Upper lobe of left lung (tissue), 6 donors: ENCODE data around the gene FLT3LG. TPM values are rescaled to one million over a fixed set of nuclear protein-coding genes. Genes with fewer than 3 reads are reported as not detected.

Experiments used
- ATAC-seq, 2 donors: fragments of 200-7000 bp; cut with Tn5 transposase; one replicate each; pipeline ENCODE4 v1.9.1; 2022; ENCODE audit warnings: mild to moderate bottlenecking in 2 of 2, moderate library complexity in 2 of 2; ENCODE audit not compliant: low FRiP score in 2 of 2
- DNase-seq, 2 donors: peaks; one replicate each; pipeline ENCODE4 v3.0.0-alpha.2; 2019 to 2020
- H3K27ac ChIP-seq, 4 donors: fragments of 200-600 bp; sonication (generic); one replicate each; pipeline ENCODE4 v1.5.1; 2016 to 2019
- H3K27me3 ChIP-seq, 4 donors: fragments of 200-600 bp; sonication (generic); one replicate each; pipeline ENCODE4 v1.5.1; 2017 to 2019
- H3K36me3 ChIP-seq, 4 donors: fragments of 200-600 bp; sonication (generic); one replicate each; pipeline ENCODE4 v1.5.1; 2016 to 2019
- H3K4me1 ChIP-seq, 4 donors: fragments of 200-600 bp; sonication (generic); one replicate each; pipeline ENCODE4 v1.5.1; 2018 to 2019
- H3K4me3 ChIP-seq, 4 donors: fragments of 200-600 bp; sonication (generic); one replicate each; pipeline ENCODE4 v1.5.1; 2017 to 2019; ENCODE audit warnings: mild to moderate bottlenecking in 2 of 4, moderate library complexity in 1 of 4
- H3K9me3 ChIP-seq, 4 donors: fragments of 200-600 bp; sonication (generic); one replicate each; pipeline ENCODE4 v1.5.1; 2018 to 2019
- CTCF ChIP-seq, 6 experiments: fragments of 450-650 bp in 4 of 6; fragments of 200-600 bp in 2 of 6; sonication (generic) in 2 of 6; IDR thresholded peaks; one replicate each; pipeline ENCODE4 v1.5.1; 2016 to 2019; ENCODE audit warnings: antibody characterized with exemption in 6 of 6
- EP300 ChIP-seq, 4 donors: sonication (generic); formaldehyde crosslinking; IDR thresholded peaks; one replicate each; pipeline ENCODE4 v1.5.1; 2017; ENCODE audit warnings: antibody characterized with exemption in 4 of 4, control low read depth in 2 of 4
- POLR2A ChIP-seq, 4 donors: fragments of 450-650 bp; IDR thresholded peaks; one replicate each; pipeline ENCODE4 v1.5.1; 2016 to 2017; ENCODE audit warnings: antibody characterized with exemption in 4 of 4, mild to moderate bottlenecking in 2 of 4
- POLR2AphosphoS5 ChIP-seq, 2 donors: sonication (generic); formaldehyde crosslinking; IDR thresholded peaks; one replicate each; pipeline ENCODE4 v1.5.1; 2017; ENCODE audit warnings: antibody characterized with exemption in 2 of 2
- WGBS, 2 donors: methylation state at CpG; one replicate each; pipeline ENCODE4 v1.1.5; 2017 to 2018; 5-methylcytosine and 5-hydroxymethylcytosine counted together
- total RNA-seq, 6 donors: library from RNA; depleted of rRNA in 4 of 6; stranded (reverse); fragments of >200 nt in 4 of 6; gene quantifications; one replicate each; pipeline versions ENCODE4 v1.1.0 to v1.2.1, GENCODE V29; 2016 to 2021
- donor health status: DM: no; HTN: no; CAD: no; lungs with moderate emphysema.
- donor health status: DM: no; HTN: yes; CAD: no; lungs with severe emphysema.

Gene FLT3LG
- total RNA-seq, 6 donors from 2014 or later = 4.3 to 19.9 (median 9.9) TPM

- no peak overlapping the region for H3K4me3 ChIP-seq
- H3K36me3 ChIP-seq = peaks cover 0 to 46% (median 14%) of the 10 kb centered on the region in 4 donors
These were observed 44.0 kb downstream of the FLT3LG start for GRCh38 chr19:49518033-49518432.

DNA sequence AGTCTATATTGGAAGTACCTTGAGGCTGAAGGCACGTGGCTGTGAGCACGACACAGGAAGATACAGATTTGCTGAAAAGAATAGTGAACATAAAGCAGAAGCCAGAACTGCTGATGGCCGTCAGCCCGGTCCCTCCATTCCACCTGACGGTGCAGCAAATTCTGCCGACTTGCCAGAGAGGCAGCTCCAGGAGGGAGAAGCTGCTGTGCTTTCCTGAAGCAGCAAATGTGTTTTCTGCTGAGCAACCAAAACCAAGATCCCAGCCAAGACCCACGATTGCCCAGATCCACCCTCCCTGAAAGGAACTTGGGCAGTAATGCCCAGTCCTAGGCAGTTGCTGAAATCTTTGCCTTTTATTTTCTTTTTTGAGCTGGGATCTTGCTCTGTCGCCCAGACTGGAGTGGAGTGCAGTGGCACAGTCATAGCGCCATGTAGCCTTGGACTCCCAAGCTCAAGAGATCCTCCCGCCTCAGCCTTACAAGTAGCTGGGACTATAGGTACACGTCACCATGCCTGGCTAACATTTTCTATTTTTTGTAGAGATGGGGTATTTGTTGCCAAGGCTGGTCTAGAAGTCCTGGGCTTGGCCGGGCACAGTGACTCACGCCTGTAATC is 46.8 kb downstream of the FLT3LG start:
- Histone ChIP-seq H3K9me3 (no peaks in the 10 kb centered on the region), H3K4me3 (no peak overlapping the region), H3K27me3 (no peaks in the 10 kb centered on the region), H3K27ac (peak overlapping the region in 1 of 4 donors; percentile 19), H3K4me1 (peaks cover 6 to 14% (median 12%) of the 10 kb centered on the region in 4 donors), H3K36me3 (peaks cover 3 to 54% (median 22%) of the 10 kb centered on the region in 4 donors)
- ATAC-seq = peak; percentile 9 to 61
- no peak for TF ChIP-seq EP300 (IDR thresholded peaks at IDR 0.05)
- TF ChIP-seq POLR2A (IDR thresholded peaks at IDR 0.05) = no peak
- TF ChIP-seq CTCF (IDR thresholded peaks at IDR 0.05) = no peak
- no peak for TF ChIP-seq POLR2AphosphoS5 (IDR thresholded peaks at IDR 0.05)
- 80 to 85% methylated on average over 13 of the region's 13 CpGs for WGBS, 2 donors
- DNase-seq = no peak

More at GRCh38 chr19:49518033-49518432, 44.0 kb downstream of the FLT3LG start:
- DNase-seq (no peak), ATAC-seq (no peak)
- Histone ChIP-seq H3K27me3 (no peaks in the 10 kb centered on the region), H3K9me3 (no peaks in the 10 kb centered on the region), H3K4me1 (peaks cover 28 to 40% (median 30%) of the 10 kb centered on the region in 4 donors), H3K27ac (no peak overlapping the region)
- 95 to 98% methylated on average over 3 of the region's 3 CpGs for WGBS, 2 donors
- TF ChIP-seq EP300 (IDR thresholded peaks at IDR 0.05) = no peak
- TF ChIP-seq CTCF (IDR thresholded peaks at IDR 0.05) = no peak
- no peak for TF ChIP-seq POLR2A (IDR thresholded peaks at IDR 0.05)
- TF ChIP-seq POLR2AphosphoS5 (IDR thresholded peaks at IDR 0.05) = no peak

- Histone ChIP-seq H3K4me1 (peaks cover 2 to 16% (median 7%) of the 10 kb centered on the region in 4 donors), H3K4me3 (no peak overlapping the region), H3K9me3 (no peaks in the 10 kb centered on the region), H3K36me3 (peaks cover 3 to 44% (median 23%) of the 10 kb centered on the region in 4 donors), H3K27me3 (no peaks in the 10 kb centered on the region), H3K27ac (no peak overlapping the region)
- 86 to 91% methylated on average over 21 to 22 of the region's 22 CpGs for WGBS, 2 donors
- DNase-seq (peak in 1 of 2 donors; percentile 64), ATAC-seq (no peak)
- TF ChIP-seq POLR2A (IDR thresholded peaks at IDR 0.05) (no peak), POLR2AphosphoS5 (IDR thresholded peaks at IDR 0.05) (no peak), CTCF (IDR thresholded peaks at IDR 0.05) (no peak), EP300 (IDR thresholded peaks at IDR 0.05) (no peak)
These were observed 50.9 kb downstream of the FLT3LG start for GRCh38 chr19:49524812-49525455.

DNA sequence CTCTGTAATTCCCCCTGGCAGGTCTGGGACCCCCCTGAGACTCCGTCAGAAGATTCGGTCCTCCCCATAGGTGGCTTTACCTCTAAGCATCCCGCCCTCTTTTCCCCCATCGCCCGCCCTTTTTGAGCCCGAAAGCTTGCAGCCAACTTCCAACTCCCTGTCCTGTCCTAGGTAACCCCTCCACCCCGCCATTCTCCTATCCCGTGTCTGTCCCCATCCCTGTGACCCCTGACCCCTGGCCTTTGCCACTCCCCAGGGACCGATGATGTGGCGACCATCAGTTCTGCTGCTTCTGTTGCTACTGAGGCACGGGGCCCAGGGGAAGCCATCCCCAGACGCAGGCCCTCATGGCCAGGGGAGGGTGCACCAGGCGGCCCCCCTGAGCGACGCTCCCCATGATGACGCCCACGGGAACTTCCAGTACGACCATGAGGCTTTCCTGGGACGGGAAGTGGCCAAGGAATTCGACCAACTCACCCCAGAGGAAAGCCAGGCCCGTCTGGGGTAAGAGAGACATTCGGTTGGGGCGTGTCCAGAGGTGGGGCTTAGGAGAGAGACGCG is 54.3 kb downstream of the FLT3LG start:
- Histone ChIP-seq H3K36me3 (peaks cover 3 to 21% (median 11%) of the 10 kb centered on the region in 4 donors), H3K27ac (peak overlapping the region in 3 of 4 donors; percentile 25 to 47 (median 37)), H3K9me3 (no peaks in the 10 kb centered on the region), H3K4me1 (peaks cover 5 to 20% (median 9%) of the 10 kb centered on the region in 4 donors), H3K27me3 (no peaks in the 10 kb centered on the region), H3K4me3 (peak overlapping the region in 3 of 4 donors; percentile 26 to 44 (median 42))
- 61 to 73% methylated on average over 21 to 25 of the region's 25 CpGs for WGBS, 2 donors
- peak in 1 of 2 donors; percentile 62 for ATAC-seq
- TF ChIP-seq EP300 (IDR thresholded peaks at IDR 0.05) (no peak), POLR2AphosphoS5 (IDR thresholded peaks at IDR 0.05) (no peak), POLR2A (IDR thresholded peaks at IDR 0.05) (no peak), CTCF (IDR thresholded peaks at IDR 0.05) (no peak)
- no peak for DNase-seq
